Activated B cell treated with CpG ODN at 0.5 μM for 24 hours (primary cell): ENCODE results near the gene MLXIPL. TPM values are rescaled to one million over a fixed set of nuclear protein-coding genes. Genes with fewer than 3 reads are reported as not detected.
"Not testable (repeated sequence)": the region's sequence is repeated elsewhere in the genome, so short reads cannot be mapped to it uniquely, and the experiment has no call there.

Experiments
- ATAC-seq: fragments of 200-7000 bp; cut with Tn5 transposase; one replicate; pipeline ENCODE4 v1.10.0; 2021; ENCODE audit warnings: low read depth, mild to moderate bottlenecking, moderate library complexity
- CTCF ChIA-PET: fragments of 350-600 bp; sonication (Branson Sonifier 250); formaldehyde crosslinking; loops from one replicate; lab custom pipeline; 2021; ENCODE audit warnings: antibody characterized with exemption; lab: Charles Lee
- POLR2A ChIA-PET: fragments of 350-600 bp; sonication (Branson Sonifier 250); formaldehyde crosslinking; loops from one replicate; lab custom pipeline; 2021; ENCODE audit warnings: antibody characterized with exemption; lab: Charles Lee
- DNase-seq: peaks from one replicate; pipeline ENCODE4 v3.0.0; 2022
- H3K27ac Mint-ChIP-seq: one replicate; pipeline ENCODE4 v1.8.0; 2020; ENCODE audit warnings: mixed read lengths
- H3K27me3 Mint-ChIP-seq: one replicate; pipeline ENCODE4 v1.8.0; 2021; ENCODE audit warnings: mixed read lengths
- H3K36me3 Mint-ChIP-seq: one replicate; pipeline ENCODE4 v1.8.0; 2021; ENCODE audit warnings: low read depth, mixed read lengths
- H3K4me1 Mint-ChIP-seq: one replicate; pipeline ENCODE4 v1.8.0; 2021; ENCODE audit warnings: mixed read lengths
- H3K4me3 Mint-ChIP-seq: one replicate; pipeline ENCODE4 v1.8.0; 2020; ENCODE audit warnings: mild to moderate bottlenecking, mixed read lengths
- H3K9me3 Mint-ChIP-seq: one replicate; pipeline ENCODE4 v1.8.0; 2020; ENCODE audit warnings: mixed read lengths
- CTCF ChIP-seq: fragments of 200-600 bp; IDR thresholded peaks from one replicate; pipeline ENCODE4 v1.8.0; 2022; ENCODE audit warnings: antibody characterized with exemption, mild to moderate bottlenecking
- intact Hi-C: fragments of 100-400 bp; cut with micrococcal nuclease; formaldehyde crosslinking; loops from one replicate; pipeline ENCODE4 v1.15.1; 2024
- total RNA-seq: library from RNA; stranded (reverse); gene quantifications from 2 replicates; pipeline ENCODE4 v1.2.3, GENCODE V29; 2022

MLXIPL gene
- total RNA-seq, 1 donor from 2014 or later: not detected

- TF ChIP-seq CTCF: no peak
- ChIA-PET CTCF (no interaction called here), POLR2A (no interaction called here)
- ATAC-seq (no peak), DNase-seq (no peak)
- Mint-ChIP-seq H3K36me3 (no peaks in the 10 kb centered on the region), H3K9me3 (peaks cover 5% of the 10 kb centered on the region), H3K4me3 (no peak overlapping the region), H3K27me3 (peaks cover 28% of the 10 kb centered on the region), H3K27ac (no peak overlapping the region), H3K4me1 (no peaks in the 10 kb centered on the region)
- intact Hi-C loops: no loop called here
Measured at GRCh38 chr7:73663033-73663432, 38.7 kb upstream of the MLXIPL start.

GRCh38 chr7:73660594-73660993, 36.3 kb upstream of the MLXIPL start:
- H3K4me3 Mint-ChIP-seq, H3K27ac Mint-ChIP-seq, POLR2A ChIA-PET, DNase-seq, intact Hi-C loops, CTCF ChIA-PET, H3K4me1 Mint-ChIP-seq, H3K36me3 Mint-ChIP-seq, ATAC-seq, H3K9me3 Mint-ChIP-seq: not testable (repeated sequence)
- peaks cover 27% of the 10 kb centered on the region for H3K27me3 Mint-ChIP-seq

- intact Hi-C loops: no loop called here
- Mint-ChIP-seq H3K36me3 (no peaks in the 10 kb centered on the region), H3K9me3 (peaks cover 5% of the 10 kb centered on the region), H3K4me1 (no peaks in the 10 kb centered on the region), H3K4me3 (no peak overlapping the region), H3K27ac (no peak overlapping the region), H3K27me3 (peaks cover 29% of the 10 kb centered on the region)
- ATAC-seq (no peak), DNase-seq (no peak)
- ChIA-PET CTCF (no interaction called here), POLR2A (no interaction called here)
- TF ChIP-seq CTCF: no peak
Measured at GRCh38 chr7:73659983-73660382, 35.7 kb upstream of the MLXIPL start.

GRCh38 chr7:73655309-73655708, 31.0 kb upstream of the MLXIPL start:
- H3K9me3 Mint-ChIP-seq, CTCF ChIA-PET, ATAC-seq, H3K27ac Mint-ChIP-seq, POLR2A ChIA-PET, H3K4me3 Mint-ChIP-seq, DNase-seq, H3K36me3 Mint-ChIP-seq, H3K4me1 Mint-ChIP-seq, intact Hi-C loops: not testable (repeated sequence)
- peaks cover 30% of the 10 kb centered on the region for H3K27me3 Mint-ChIP-seq

- no peaks in the 10 kb centered on the region for H3K9me3 Mint-ChIP-seq
- ATAC-seq (no peak), DNase-seq (no peak)
- H3K27me3 Mint-ChIP-seq: peaks cover 41% of the 10 kb centered on the region
- H3K36me3 Mint-ChIP-seq: no peaks in the 10 kb centered on the region
- H3K4me1 Mint-ChIP-seq: peaks cover 7% of the 10 kb centered on the region
- no peak overlapping the region for H3K4me3 Mint-ChIP-seq
- TF ChIP-seq CTCF: no peak
- CTCF ChIA-PET: no interaction called here
- POLR2A ChIA-PET: no interaction called here
- intact Hi-C loops: no loop called here
- no peak overlapping the region for H3K27ac Mint-ChIP-seq
Measured at GRCh38 chr7:73652541-73652949, 28.2 kb upstream of the MLXIPL start.

GRCh38 chr7:73650524-73650923, 26.2 kb upstream of the MLXIPL start:
- DNase-seq (no peak), ATAC-seq (no peak)
- no peak overlapping the region for H3K27ac Mint-ChIP-seq
- no peak overlapping the region for H3K4me3 Mint-ChIP-seq
- POLR2A ChIA-PET: no interaction called here
- intact Hi-C loops: no loop called here
- CTCF ChIA-PET: no interaction called here
- no peaks in the 10 kb centered on the region for H3K36me3 Mint-ChIP-seq
- peaks cover 7% of the 10 kb centered on the region for H3K4me1 Mint-ChIP-seq
- peaks cover 55% of the 10 kb centered on the region for H3K27me3 Mint-ChIP-seq
- no peaks in the 10 kb centered on the region for H3K9me3 Mint-ChIP-seq
- TF ChIP-seq CTCF: no peak
